ENCODE data around the gene PMPCA.

DNA sequence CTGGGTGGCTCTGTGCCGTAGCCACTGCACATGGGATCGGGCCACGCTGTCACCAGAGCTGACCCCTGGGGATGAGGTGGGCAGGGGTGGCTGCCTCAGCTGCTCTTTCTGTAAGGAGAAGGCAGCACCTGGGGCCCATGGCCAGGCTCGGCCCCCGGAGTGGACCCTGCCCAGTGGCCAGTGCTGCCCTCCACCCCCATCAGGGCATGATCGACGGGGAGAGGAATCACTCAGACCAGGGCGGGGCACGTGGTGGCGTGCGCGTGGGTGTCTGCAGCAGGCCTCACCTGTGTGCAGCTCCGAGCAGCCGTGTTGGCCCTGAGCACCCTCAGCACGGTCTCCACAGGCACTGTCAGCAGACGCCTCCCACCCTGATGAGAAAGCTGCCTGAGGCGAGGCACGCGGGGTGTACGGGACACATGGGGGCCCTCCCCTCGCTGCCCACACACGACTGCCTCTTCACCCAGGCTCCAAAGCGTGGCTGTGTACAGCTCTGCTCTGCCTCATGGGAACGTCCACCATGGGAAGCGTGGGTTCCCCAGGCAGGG is 28.4 kb upstream of the PMPCA start:
- TF ChIP-seq CTCF (conservative IDR thresholded peaks at IDR 0.05; ENCODE audit: low read length), result no peak
- TF ChIP-seq EZH2phosphoT487 (IDR thresholded peaks at IDR 0.05; ENCODE audit: borderline replicate concordance, low read depth, low read length), result no peak
